ENCODE measurements around the gene KHK.
"Not testable (repeated sequence)": the region's sequence is repeated elsewhere in the genome, so short reads cannot be mapped to it uniquely, and the experiment has no call there.

The KHK gene

DNA sequence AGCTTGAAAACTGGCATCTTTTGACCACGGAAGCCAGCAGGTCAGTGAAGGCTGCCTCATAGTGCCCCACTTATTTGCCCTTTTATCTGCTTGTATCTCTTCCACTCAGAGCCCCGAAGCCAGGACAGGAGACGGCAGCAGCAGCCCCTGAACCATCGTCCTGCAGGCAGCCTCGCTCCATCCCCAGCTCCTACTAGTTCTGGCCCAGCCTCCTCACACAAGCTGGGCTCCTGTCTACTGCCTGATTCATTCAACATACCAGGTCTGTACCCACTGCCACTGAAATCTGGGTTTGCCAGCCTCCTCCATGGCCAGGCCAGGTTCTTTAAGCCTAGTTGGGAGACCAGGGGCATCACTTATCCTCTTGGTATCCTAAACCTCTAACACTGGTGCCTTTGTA lies 19.2 kb upstream of the KHK start:
- Histone ChIP-seq H3K27ac (ENCODE audit: low read depth, low read length) (no peak overlapping the region), H3K4me1 (ENCODE audit: insufficient read depth, low read length) (peaks cover 29% of the 10 kb centered on the region), H3K36me3 (ENCODE audit: insufficient read depth, low read length) (peaks cover 52% of the 10 kb centered on the region), H3K27me3 (ENCODE audit: control insufficient read depth in 1 of 2, insufficient read depth in 2 of 2, low read length in 2 of 2) (no peaks in the 10 kb centered on the region), H3K9me3 (ENCODE audit: low read length) (no peaks in the 10 kb centered on the region), H3K4me3 (ENCODE audit: low read depth in 1 of 2, low read length in 2 of 2) (no peak overlapping the region), H3K9ac (ENCODE audit: low read length) (no peak overlapping the region)

DNA sequence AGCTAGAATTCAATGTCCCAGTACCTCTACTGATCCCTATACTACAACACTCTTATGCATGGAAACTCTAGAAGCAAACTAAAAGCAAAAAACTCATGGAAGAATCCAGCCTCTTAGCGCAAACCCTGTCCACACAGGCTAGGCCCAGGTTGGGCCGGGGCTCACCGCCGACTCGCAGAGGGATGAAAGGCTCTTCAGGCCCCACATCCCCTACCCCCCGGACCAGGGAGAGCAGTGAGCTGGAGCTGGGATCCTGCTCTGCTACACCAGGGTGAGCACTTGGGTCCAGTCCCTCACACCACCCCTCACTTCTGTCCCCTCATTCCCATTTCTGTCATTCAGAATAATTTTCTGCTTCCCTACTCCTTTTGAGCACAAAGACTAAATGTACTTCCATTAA lies 17.1 kb upstream of the KHK start:
- Histone ChIP-seq H3K9ac (ENCODE audit: low read length) (peak overlapping the region; percentile 98), H3K4me3 (ENCODE audit: low read depth in 1 of 2, low read length in 2 of 2) (peak overlapping the region in 1 of 2 donors; percentile 90), H3K36me3 (ENCODE audit: insufficient read depth, low read length) (peaks cover 45% of the 10 kb centered on the region), H3K4me1 (ENCODE audit: insufficient read depth, low read length) (peaks cover 47% of the 10 kb centered on the region), H3K27me3 (ENCODE audit: control insufficient read depth in 1 of 2, insufficient read depth in 2 of 2, low read length in 2 of 2) (no peaks in the 10 kb centered on the region), H3K9me3 (ENCODE audit: low read length) (no peaks in the 10 kb centered on the region), H3K27ac (ENCODE audit: low read depth, low read length) (no peak overlapping the region)

DNA sequence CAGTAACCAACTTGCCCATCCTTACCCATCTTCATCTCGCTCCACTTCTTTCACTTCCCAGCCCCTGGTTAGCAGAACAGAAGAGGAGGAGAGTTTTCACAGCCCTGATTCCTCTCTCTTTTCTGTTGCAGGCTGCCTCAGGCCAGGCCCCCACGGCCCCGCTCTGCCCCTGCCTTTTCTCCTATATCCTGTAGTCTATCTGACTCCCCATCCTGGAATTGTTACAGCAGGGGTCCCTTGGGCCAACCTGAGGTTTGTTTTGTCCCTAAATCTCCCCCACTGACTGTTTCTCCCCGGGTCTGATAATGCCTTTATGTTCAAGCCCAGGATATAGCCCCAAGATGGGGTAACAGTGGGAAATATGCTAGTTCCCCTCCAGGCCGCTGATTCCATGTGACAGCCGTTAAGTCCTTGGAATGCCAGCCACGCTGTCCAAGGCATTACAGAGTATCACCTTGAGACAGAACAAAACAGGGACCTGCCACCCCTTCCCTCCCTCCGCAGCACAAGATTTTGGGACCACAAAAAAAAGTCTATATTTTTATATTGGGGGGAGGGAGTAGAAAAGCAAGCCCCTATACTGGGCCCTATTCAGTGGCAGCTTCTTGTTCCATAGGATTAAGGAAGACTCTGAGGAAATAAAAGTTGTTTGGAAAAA lies 16.5 kb upstream of the KHK start:
- H3K27ac ChIP-seq (ENCODE audit: low read depth, low read length) = peak overlapping the region; percentile 83
- peaks cover 54% of the 10 kb centered on the region for H3K4me1 ChIP-seq (ENCODE audit: insufficient read depth, low read length)
- peak overlapping the region; percentile 98 for H3K9ac ChIP-seq (ENCODE audit: low read length)
- no peaks in the 10 kb centered on the region for H3K27me3 ChIP-seq (ENCODE audit: control insufficient read depth in 1 of 2, insufficient read depth in 2 of 2, low read length in 2 of 2)
- peak overlapping the region; percentile 89 to 90 for H3K4me3 ChIP-seq (ENCODE audit: low read depth in 1 of 2, low read length in 2 of 2)
- peaks cover 45% of the 10 kb centered on the region for H3K36me3 ChIP-seq (ENCODE audit: insufficient read depth, low read length)
- no peaks in the 10 kb centered on the region for H3K9me3 ChIP-seq (ENCODE audit: low read length)

DNA sequence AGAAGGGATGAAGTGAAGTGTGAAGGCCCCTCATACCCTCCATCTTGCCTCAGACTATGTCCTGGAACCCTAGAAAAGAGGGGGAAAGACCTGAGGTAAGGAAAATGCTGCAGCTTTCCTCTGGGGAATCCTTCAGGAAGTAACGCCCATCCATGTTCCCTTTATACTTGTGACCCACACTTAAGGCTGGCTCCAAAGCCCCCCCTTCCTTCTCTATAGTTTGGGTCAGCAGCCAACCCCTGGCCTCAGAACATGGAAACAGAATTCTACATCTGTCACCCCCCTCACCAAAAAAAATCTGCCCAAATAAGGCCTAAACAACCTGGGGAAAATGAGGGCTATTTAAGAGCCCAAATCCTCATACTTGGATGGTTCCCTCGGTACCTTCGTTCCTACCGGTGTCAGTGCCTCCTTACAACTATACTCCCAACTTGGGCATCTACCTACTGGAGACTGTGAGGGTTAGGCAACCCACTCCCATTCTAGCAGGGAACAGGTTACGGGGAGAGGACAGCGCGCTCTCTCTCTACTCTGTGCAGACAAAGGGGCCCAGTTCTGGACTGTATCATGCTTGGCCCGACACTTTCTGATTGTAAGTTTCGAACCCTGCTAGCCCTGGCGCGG lies 15.8 kb upstream of the KHK start:
- H3K27me3 ChIP-seq (ENCODE audit: control insufficient read depth in 1 of 2, insufficient read depth in 2 of 2, low read length in 2 of 2) = no peaks in the 10 kb centered on the region

DNA sequence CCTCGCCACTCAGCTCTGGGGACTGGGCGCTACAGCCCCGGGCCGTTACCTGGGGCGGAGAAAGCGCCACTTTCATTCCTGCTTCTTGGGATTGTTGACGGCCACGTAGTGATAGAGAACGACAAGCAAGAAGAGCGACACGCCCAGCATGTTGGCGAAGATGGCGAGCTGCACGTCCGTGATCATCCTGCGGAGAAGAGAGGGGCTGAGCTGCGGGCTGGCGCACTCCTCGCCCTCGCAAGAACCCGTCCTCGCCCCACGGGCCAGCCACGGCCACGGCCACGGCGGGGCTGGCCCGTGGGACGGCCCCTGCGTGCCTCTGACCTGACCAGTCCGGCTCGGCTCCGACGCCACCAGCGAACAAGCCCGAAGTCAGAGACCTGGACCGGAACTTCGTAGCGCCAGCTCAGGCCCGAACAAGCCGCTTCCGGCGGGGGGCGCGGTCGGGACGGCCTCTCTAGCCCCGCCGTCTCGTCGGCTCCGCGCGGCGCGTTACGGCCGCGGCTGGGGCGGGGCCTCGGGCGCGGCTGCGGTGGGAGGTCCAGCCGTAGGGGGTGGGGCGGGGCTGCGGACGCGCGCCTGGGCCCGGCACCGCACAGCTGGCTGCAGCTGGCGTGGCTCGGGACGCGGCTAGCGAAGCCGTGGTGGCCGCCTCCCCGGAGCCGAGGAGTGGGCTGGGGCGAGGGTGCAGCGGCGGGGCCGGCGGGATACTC lies 15.1 kb upstream of the KHK start, which contains the start of gene OST4:
OST4 (minus strand) TSS at position 378 of the 713 bp plus-strand sequence.
- Histone ChIP-seq H3K4me1 (ENCODE audit: insufficient read depth, low read length) (peaks cover 62% of the 10 kb centered on the region), H3K9me3 (ENCODE audit: low read length) (no peaks in the 10 kb centered on the region)

More for the DNA sequence above, 15.8 kb upstream of the KHK start:
- Histone ChIP-seq H3K27ac (ENCODE audit: low read depth, low read length) (peak overlapping the region; percentile 83), H3K36me3 (ENCODE audit: insufficient read depth, low read length) (peaks cover 38% of the 10 kb centered on the region), H3K4me1 (ENCODE audit: insufficient read depth, low read length) (peaks cover 61% of the 10 kb centered on the region), H3K9me3 (ENCODE audit: low read length) (no peaks in the 10 kb centered on the region), H3K4me3 (ENCODE audit: low read depth in 1 of 2, low read length in 2 of 2) (peak overlapping the region; percentile 89 to 90), H3K9ac (ENCODE audit: low read length) (peak overlapping the region; percentile 98)

DNA sequence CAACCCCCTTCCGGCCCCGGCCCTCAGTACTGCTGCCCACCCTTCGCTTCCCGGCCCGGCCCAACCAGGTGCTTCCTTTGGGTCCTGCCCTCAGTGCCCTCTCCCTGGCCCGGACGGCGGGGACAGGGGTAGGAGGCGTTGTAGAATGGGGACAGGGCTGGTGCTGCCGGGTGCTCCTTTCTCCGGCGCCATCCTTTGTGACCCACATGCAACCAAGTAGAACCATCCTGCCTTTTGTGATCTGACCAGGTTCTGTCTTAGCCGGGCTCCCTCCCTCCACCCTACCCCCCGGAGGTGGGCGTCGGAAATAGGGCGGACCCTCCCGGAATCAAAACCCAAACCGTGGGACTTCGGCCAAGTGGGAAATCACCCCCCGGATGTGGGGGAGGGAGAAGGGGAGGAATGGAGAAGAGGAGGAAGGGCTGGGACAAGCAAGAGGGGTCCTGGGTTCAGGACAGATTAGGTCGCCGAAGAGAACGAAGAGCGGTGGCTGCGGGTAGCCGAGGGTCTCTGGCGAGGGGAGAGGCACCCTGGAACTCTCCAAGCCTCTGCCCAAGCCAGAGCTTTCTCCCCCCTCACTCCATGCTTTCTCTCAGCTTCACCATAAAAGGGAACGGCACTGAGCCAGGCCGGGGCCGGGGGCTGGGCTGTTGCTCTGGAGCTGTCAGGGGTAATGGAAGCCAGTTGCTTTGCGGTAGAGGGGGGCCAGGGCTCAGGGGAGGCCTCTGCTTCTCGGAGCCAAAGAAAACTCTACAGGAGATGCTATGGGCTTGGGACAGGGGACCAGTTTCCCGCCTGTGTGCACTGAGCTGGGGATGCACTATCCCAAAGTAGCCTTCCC lies 14.4 kb upstream of the KHK start:
- Histone ChIP-seq H3K27ac (ENCODE audit: low read depth, low read length) (peak overlapping the region; percentile 96), H3K4me3 (ENCODE audit: low read depth in 1 of 2, low read length in 2 of 2) (peak overlapping the region; percentile 68 to 90), H3K27me3 (ENCODE audit: control insufficient read depth in 1 of 2, insufficient read depth in 2 of 2, low read length in 2 of 2) (no peaks in the 10 kb centered on the region), H3K36me3 (ENCODE audit: insufficient read depth, low read length) (peaks cover 32% of the 10 kb centered on the region), H3K9me3 (ENCODE audit: low read length) (no peaks in the 10 kb centered on the region), H3K4me1 (ENCODE audit: insufficient read depth, low read length) (peaks cover 66% of the 10 kb centered on the region), H3K9ac (ENCODE audit: low read length) (peak overlapping the region; percentile 51)

More for the DNA sequence above, 15.1 kb upstream of the KHK start, which contains the start of gene OST4:
- H3K4me3 ChIP-seq (ENCODE audit: low read depth in 1 of 2, low read length in 2 of 2) = peak within 1 kb of the TSS; percentile 89 to 90
- peak within 1 kb of the TSS; percentile 96 for H3K27ac ChIP-seq (ENCODE audit: low read depth, low read length)
- no peaks in the 10 kb centered on the region for H3K27me3 ChIP-seq (ENCODE audit: control insufficient read depth in 1 of 2, insufficient read depth in 2 of 2, low read length in 2 of 2)
- peak within 1 kb of the TSS; percentile 98 for H3K9ac ChIP-seq (ENCODE audit: low read length)
- peaks cover 32% of the 10 kb centered on the region for H3K36me3 ChIP-seq (ENCODE audit: insufficient read depth, low read length)

DNA sequence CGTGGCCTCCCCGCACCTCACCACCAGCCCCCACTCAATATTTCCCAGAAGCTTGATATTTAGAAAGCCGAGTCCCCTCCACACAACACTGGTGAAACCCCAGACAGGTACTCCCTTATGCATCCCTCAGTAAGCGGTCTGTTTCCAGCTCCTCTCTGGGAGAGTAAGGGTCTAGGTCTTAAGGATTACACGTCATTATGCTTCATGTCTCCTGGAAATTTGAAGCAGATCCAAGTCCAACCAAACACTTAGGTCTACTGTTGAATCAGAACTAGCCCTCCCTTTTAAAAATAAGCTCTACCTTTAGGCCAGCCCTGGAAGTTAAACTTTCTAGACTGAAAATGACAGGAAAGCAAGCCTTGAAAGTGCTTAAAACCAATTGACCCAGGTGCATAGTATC lies 13.7 kb upstream of the KHK start:
- H3K4me1 ChIP-seq (ENCODE audit: insufficient read depth, low read length) = peaks cover 73% of the 10 kb centered on the region
- H3K27me3 ChIP-seq (ENCODE audit: control insufficient read depth in 1 of 2, insufficient read depth in 2 of 2, low read length in 2 of 2) = no peaks in the 10 kb centered on the region
- H3K27ac ChIP-seq (ENCODE audit: low read depth, low read length) = peak overlapping the region; percentile 96
- peaks cover 26% of the 10 kb centered on the region for H3K36me3 ChIP-seq (ENCODE audit: insufficient read depth, low read length)
- no peak overlapping the region for H3K9ac ChIP-seq (ENCODE audit: low read length)
- no peaks in the 10 kb centered on the region for H3K9me3 ChIP-seq (ENCODE audit: low read length)
- H3K4me3 ChIP-seq (ENCODE audit: low read depth in 1 of 2, low read length in 2 of 2) = peak overlapping the region in 1 of 2 donors; percentile 90

DNA sequence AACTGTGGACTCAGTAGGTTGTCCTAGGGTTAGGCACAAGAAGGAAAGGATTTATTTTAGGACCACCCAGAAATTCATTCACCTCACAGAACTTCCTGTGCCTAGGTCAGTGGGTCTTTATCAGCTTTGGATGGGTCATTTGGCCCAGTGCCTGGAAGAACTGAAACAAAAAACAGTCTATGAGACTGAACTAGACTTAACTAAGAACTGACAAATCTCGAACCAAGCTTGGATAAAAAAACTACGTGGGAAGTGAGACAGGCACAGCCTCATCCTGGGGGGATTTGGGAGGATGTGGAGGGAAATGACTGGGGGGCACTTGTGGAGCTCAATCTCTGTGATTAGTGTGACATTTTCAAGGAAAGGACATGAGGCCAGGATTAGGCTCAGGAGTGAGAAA lies 12.8 kb upstream of the KHK start:
- H3K27ac ChIP-seq (ENCODE audit: low read depth, low read length) = peak overlapping the region; percentile 85
- peak overlapping the region; percentile 37 for H3K9ac ChIP-seq (ENCODE audit: low read length)
- no peaks in the 10 kb centered on the region for H3K9me3 ChIP-seq (ENCODE audit: low read length)
- peaks cover 69% of the 10 kb centered on the region for H3K4me1 ChIP-seq (ENCODE audit: insufficient read depth, low read length)
- no peaks in the 10 kb centered on the region for H3K27me3 ChIP-seq (ENCODE audit: control insufficient read depth in 1 of 2, insufficient read depth in 2 of 2, low read length in 2 of 2)
- peak overlapping the region in 1 of 2 donors; percentile 90 for H3K4me3 ChIP-seq (ENCODE audit: low read depth in 1 of 2, low read length in 2 of 2)
- H3K36me3 ChIP-seq (ENCODE audit: insufficient read depth, low read length) = peaks cover 19% of the 10 kb centered on the region

DNA sequence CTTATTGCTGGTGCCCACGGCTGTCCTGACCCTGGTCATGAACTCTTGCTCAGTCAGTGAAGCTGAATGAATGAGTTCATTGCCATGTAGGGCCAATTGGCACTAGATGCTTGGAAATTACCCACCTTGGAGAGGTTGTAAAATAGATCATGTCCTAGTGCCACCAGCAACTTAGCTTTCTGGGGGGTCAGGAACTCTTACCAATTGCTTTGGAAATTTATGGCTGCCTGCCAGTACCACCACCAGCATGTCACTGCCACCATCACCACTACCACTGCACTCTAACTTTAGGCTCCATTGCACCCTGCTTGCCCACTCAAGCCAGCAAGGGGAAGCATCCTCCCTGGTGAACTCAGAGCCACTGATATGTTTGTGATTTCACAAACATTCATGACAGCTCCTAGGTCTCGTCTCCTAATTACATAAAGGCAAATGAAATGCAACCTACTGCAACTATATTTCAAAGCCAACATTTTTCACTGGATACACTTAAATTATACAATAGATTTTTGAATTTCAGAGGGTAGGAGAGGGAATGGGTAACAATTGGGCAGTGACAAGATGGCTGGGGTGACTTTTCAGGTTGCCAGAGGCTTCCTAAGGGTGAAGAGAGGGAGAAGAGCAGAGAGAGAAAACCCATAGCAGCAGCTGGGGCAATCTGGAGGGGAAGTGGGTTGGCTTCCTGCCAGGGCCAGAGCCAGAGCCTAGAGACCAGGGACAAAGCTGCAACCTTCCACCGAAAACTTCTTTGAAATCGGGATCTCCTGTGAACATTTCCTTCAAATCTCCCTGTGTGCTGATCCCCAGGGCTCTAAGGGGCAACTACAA lies 11.6 kb upstream of the KHK start:
- H3K27ac ChIP-seq (ENCODE audit: low read depth, low read length) = peak overlapping the region; percentile 85
- H3K9ac ChIP-seq (ENCODE audit: low read length) = no peak overlapping the region
- H3K27me3 ChIP-seq (ENCODE audit: control insufficient read depth in 1 of 2, insufficient read depth in 2 of 2, low read length in 2 of 2) = no peaks in the 10 kb centered on the region

DNA sequence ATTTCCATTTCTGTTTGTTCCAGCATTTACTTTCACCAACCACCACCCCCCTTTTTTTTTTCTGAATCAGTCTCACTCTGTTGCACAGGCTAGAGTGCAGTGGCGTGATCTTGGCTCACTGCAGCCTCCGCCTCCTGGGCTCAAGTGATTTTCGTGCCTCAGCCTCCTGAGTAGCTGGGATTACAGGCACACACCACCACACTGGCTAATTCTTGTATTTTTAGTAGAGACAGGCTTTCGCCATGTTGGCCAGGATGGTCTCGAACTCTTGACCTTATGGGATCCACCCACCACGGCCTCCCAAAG lies 11.1 kb upstream of the KHK start:
- H3K4me3 ChIP-seq (ENCODE audit: low read depth in 1 of 2, low read length in 2 of 2); H3K36me3 ChIP-seq (ENCODE audit: insufficient read depth, low read length); H3K9me3 ChIP-seq (ENCODE audit: low read length); H3K9ac ChIP-seq (ENCODE audit: low read length); H3K27me3 ChIP-seq (ENCODE audit: control insufficient read depth in 1 of 2, insufficient read depth in 2 of 2, low read length in 2 of 2): not testable (repeated sequence)
- Histone ChIP-seq H3K4me1 (ENCODE audit: insufficient read depth, low read length) (peaks cover 58% of the 10 kb centered on the region), H3K27ac (ENCODE audit: low read depth, low read length) (peak overlapping the region; percentile 85)

More for the DNA sequence above, 11.6 kb upstream of the KHK start:
- H3K36me3 ChIP-seq (ENCODE audit: insufficient read depth, low read length) = peaks cover 8% of the 10 kb centered on the region
- no peaks in the 10 kb centered on the region for H3K9me3 ChIP-seq (ENCODE audit: low read length)
- no peak overlapping the region for H3K4me3 ChIP-seq (ENCODE audit: low read depth in 1 of 2, low read length in 2 of 2)
- H3K4me1 ChIP-seq (ENCODE audit: insufficient read depth, low read length) = peaks cover 58% of the 10 kb centered on the region

Measured in muscle layer of colon (tissue), 2 donors.